Right ventricle myocardium inferior (tissue), 1 donor: ENCODE measurements around the gene DDX31. TPM values are rescaled to one million over a fixed set of nuclear protein-coding genes. Genes with fewer than 3 reads are reported as not detected.

Source experiments
- ATAC-seq: fragments of 200-7000 bp; cut with Tn5 transposase; one replicate; pipeline ENCODE4 v1.9.1; 2020; ENCODE audit warnings: mild to moderate bottlenecking, moderate library complexity
- DNase-seq: peaks from one replicate; pipeline ENCODE4 v3.0.0; 2021; ENCODE audit errors: missing footprints
- intact Hi-C: fragments of 100-400 bp; cut with DNase I; formaldehyde crosslinking; loops from one replicate; pipeline ENCODE4 v1.11.0; 2022
- total RNA-seq: library from RNA; stranded (reverse); fragmentation: NEBNext Ultra II Directional; extraction: Animal tissue kit (Norgen Biotek cat#: 25700); gene quantifications from one replicate; pipeline ENCODE4 v1.2.1, GENCODE V29; 2021
- donor health status: DM: no; HTN: yes; CAD: no; lungs with severe emphysema.

The DDX31 gene
- total RNA-seq, 1 donor from 2014 or later: 4.7 TPM

DNA sequence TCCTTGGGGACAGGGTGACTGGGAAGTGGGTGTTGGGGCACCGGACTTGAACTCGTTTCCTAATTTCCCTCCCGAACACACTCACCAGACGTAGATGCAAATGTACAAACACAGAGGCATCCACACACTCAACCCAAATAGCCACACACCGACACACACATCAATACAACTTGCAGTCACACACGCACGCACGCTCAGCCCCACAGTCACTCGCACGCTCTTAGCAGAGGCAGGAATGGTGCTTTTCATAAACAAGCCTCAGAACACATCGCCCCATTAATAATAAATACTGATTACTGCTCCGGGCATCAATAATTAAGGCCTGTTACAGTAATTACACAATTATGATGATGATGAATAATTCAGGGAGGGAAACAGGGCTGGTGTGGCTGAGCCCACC is 81.7 kb downstream of the DDX31 start:
- no peak for ATAC-seq
- DNase-seq: no peak

DNA sequence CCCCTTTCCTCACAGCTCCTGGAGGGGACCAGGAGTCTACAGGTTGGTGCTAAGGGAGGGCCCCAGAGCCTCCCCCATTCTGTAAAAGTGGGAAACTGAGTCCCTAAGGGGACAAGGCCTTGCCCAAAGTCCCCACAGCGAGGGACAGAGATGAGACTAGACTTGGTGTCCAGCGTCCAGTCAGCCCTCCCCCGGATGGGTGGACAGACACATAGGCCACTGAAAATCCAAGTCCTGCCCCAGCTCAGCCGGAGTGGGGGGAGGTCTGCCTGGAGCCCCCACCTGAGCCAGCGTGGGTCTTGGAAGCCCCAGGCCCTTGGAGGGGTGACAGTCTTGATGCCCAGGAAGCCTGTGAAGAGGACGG is 82.2 kb downstream of the DDX31 start:
- DNase-seq: no peak
- intact Hi-C loops: no loop called here
- no peak for ATAC-seq

More for the DNA sequence above, 81.7 kb downstream of the DDX31 start:
- intact Hi-C loops: no loop called here

DNA sequence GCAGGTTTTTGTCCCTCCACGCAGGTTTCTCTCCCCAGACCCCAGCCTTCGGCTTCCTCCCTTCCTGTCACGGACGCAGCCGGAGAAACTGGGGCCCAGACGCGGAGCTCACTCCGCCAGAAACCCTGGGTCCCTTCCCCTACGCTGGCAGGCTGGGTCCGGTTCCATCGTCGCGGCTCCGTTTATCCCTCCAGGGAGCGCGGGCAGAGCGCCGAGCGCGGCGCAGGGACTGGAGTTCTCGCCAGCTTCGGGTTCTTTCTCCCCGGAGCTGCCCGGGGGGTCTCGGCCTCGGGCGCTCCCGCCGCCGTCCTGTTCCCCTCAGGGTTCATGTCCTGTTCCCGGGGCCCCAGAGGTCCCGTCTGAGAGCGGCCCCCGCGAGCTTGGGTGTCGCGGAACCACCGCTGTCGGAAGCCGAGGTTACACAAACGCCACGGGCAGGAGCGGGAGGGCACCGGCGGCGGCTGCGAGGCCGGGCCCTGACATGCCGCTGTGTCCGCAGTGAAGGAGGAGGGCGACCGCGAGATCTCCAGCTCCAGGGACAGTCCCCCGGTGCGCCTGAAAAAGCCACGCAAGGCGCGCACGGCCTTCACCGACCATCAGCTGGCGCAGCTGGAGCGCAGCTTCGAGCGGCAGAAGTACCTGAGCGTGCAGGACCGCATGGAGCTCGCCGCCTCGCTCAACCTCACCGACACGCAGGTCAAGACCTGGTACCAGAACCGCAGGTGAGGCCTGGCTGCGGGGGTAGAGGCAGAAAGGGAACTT is 82.8 kb downstream of the DDX31 start:
- intact Hi-C loops: no loop called here
- ATAC-seq (no peak), DNase-seq (no peak)

- no peak for DNase-seq
- ATAC-seq: no peak
- intact Hi-C loops: no loop called here
Measured at GRCh38 chr9:132585954-132586829, 83.6 kb downstream of the DDX31 start.

DNA sequence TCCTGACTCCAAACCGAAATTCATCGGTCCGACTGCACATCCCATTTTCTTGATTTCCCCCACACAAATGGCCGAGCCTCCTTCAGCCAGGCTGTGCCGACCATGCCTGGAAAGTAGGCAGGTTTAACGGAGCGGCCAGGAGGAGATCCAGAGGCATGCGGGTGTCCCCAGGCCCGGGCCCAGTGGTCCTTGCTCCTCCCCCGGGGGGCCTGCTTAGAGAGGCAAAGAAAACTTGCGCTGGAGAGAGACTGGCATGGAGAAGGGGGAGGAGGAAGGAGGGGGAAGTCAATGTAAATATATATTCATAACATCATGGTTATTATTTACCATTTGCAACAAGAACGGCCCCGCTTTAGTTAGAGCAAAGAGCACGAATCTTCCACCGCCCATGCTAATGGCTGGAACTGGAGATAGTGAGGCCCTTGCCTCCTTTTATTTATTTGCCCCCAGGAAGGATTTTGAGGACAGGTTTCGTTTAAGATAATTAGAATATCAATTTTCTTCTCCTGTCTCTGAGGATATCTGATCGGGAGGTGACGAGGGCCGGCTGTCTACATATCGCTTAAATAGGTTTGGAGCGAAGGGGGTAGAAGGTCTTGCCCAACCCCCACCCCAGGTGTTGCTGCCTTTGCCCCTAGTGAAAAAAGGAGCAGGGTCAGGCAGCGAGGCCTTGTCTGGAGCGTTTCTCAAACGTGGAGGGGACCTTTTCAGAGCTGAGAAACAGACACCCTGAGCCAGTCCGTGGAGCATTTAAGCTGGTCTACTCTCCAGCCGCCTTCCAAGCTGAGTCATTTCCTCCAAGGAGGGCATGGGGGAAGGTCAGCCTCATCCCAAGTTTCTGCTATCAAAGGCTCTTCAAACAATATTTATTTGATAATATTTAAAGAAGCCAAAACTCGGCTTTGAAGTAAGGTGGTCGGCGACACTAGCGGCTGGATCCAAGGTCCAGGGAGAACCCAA is 84.9 kb downstream of the DDX31 start:
- intact Hi-C loops: no loop called here
- no peak for DNase-seq
- no peak for ATAC-seq

DNA sequence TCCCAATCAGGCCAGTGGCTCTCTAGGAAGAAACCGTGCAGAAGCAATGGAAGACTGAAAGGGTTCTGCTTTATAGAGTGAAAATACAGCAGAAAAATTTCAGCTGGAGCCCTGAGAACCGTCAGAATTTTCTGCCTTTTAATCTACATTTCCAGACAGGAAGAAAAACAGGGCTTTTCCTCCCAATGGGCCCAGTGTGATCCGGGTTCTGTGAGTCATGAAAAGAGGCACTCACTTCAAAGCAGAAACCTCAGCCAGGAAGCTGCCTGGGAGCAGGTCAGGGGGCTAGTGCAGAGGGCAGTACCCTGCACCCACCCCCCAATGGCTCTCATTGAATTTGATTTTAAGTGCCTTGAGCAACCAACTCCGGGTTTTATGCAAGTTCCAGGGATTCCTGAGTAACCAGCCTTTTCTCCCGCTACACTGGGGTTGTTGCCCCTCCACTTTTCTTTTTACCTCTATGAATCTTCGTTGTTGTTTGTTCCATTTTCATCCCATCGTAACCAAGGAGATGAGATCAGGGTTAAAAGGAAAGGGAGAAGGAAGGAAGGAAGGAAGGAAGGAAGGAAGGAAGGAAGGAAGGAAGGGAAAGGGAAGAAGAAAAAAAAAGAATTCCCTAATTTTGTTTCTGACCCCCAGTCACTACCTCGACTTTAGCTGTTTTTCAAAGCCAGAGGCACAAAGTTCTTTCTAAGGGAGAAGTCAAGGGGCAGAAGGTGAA is 86.0 kb downstream of the DDX31 start:
- ATAC-seq (no peak), DNase-seq (no peak)
- intact Hi-C loops: no loop called here

- DNase-seq (no peak), ATAC-seq (peak; percentile 5)
- intact Hi-C loops: no loop called here
Measured at GRCh38 chr9:132582786-132583583, 86.8 kb downstream of the DDX31 start.

DNA sequence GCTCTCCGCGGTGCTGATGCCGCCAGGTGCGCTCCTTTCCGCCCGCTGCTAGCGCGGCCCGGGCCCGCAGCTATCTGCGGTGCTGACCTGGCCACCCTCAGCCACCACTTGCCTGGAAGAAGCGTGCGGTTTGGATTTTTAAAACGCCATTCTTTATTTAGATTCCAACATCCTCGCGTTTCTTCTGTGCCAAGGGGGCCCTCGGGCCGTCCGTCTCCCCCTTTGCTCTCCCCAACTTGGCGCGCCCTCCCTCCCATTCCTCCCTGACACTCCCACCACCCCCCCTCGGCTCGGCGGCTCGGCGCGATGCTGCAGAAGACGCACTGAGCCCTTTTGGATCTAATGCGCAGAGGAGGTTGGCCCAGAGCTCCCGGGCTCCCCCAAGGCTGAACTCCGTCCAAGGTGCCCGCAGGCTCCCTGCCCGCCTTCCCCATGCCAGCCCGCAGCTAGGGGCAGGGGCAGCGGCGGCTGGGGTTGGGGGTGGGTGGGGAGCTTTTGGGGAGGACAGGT is 87.5 kb downstream of the DDX31 start, which contains the start of gene BARHL1:
TSS of gene BARHL1 (plus strand) at position 331 of the 510 bp plus-strand sequence. CDS start 192 bp downstream, outside the sequence.
- ATAC-seq: peak; percentile 4
- intact Hi-C loops: no loop called here
- DNase-seq: no peak

GRCh38 chr9:132579427-132579798 is 90.4 kb downstream of the DDX31 start:
- intact Hi-C loops: loop anchor here (5.0 kb wide), 1 partner anchor 223 kb away; no protein-coding TSS in a partner anchor
- no peak for ATAC-seq
- DNase-seq: no peak

GRCh38 chr9:132578367-132578932 is 91.3 kb downstream of the DDX31 start:
- ATAC-seq (no peak), DNase-seq (no peak)
- intact Hi-C loops: loop anchor here (5.0 kb wide), 1 partner anchor 224 kb away; no protein-coding TSS in a partner anchor

GRCh38 chr9:132577119-132577518 is 92.7 kb downstream of the DDX31 start:
- no peak for DNase-seq
- intact Hi-C loops: loop anchor here (5.0 kb wide), 1 partner anchor 225 kb away; no protein-coding TSS in a partner anchor
- ATAC-seq: no peak

- intact Hi-C loops: loop anchor here (1.0 to 5.0 kb wide), 3 partner anchors 69 to 226 kb away; partner anchors contain the start of gene CFAP77
- ATAC-seq (no peak), DNase-seq (no peak)
Measured at GRCh38 chr9:132575811-132576210, 94.0 kb downstream of the DDX31 start.

DNA sequence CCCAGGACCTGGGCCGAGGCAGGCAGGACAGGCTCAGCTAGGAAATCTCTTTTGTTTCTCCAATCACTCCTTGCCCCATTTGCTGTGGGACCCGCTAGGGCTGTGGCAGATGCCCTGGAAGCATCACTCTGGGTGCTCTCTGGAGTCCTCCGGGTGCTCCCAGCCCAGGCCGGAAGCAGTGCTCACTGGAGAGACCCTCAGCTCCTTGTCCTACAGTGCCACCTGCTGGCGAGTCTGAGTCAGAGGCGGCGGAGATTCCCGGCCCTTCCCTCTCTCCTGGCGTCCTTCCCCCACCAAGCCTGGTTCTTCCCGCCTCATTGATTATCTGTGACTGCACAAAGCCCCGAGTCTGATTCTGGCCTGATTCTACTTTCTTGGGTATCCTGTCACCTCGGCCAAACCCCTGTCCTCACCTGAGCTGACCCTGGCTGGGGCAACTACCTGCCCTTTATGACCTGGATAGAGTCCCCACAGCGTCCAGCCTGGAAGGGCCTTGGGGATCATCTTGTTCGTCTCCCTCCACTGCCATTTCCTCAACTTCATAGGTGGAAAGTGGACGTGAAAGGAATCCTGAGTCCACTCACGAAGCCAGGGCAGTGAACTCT is 94.7 kb downstream of the DDX31 start:
- no peak for DNase-seq
- peak; percentile 69 for ATAC-seq
- intact Hi-C loops: loop anchor here (1.0 to 5.0 kb wide), 3 partner anchors 68 to 227 kb away; partner anchors contain the start of gene CFAP77

GRCh38 chr9:132572921-132573320 is 96.9 kb downstream of the DDX31 start:
- intact Hi-C loops: loop anchor here (2.0 kb wide), 1 partner anchor 154 kb away; no protein-coding TSS in a partner anchor
- ATAC-seq: no peak
- no peak for DNase-seq

DNA sequence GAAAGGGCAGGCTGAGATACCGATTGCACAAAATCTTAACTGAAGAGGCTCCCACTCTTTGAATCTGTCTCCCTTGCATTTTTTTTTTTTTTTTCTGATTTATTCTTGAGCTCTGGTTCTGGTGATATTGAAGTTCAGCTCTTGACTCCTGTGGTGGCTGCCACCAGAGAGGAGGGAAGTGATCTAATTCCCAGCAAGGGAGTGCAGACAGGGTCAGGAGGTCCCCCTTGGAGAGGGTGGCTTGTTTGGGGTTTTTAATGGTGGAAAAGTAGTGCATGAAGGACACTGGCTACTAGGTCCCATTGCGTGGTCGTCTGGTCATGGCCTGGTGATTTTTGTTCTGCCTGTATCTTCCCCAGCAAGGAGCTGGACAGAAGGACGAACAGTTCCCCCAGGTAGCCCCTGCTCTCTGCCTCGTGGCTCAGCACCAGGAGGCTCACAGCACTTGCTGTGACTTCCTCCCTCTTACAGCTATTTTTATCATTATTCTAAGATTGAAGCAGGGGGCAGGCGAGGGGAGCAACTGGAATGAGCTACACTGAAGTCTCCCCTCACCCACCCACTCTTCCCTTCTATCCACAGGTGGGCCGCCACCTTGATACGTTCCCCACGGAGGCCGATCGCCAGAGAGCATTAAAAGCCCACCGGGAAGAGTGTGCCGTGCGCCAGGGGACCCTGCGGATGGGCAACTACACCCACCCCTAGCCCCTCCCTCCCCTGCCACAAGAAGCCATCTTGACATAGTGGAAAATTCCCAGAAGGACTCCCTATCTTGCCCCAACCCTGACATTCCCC is 97.8 kb downstream of the DDX31 start:
- DNase-seq: no peak
- intact Hi-C loops: loop anchor here (2.0 kb wide), 1 partner anchor 153 kb away; no protein-coding TSS in a partner anchor
- no peak for ATAC-seq
